Lower lobe of right lung (tissue), 2 donors: ENCODE data around the gene MID1. TPM values are rescaled to one million over a fixed set of nuclear protein-coding genes. Genes with fewer than 3 reads are reported as not detected.

Experiments used
- ATAC-seq, 2 donors: fragments of 200-7000 bp; cut with Tn5 transposase; one replicate each; pipeline ENCODE4 v1.9.1; 2020 to 2022; ENCODE audit warnings: mild to moderate bottlenecking in 2 of 2, moderate library complexity in 2 of 2
- DNase-seq: peaks from one replicate; pipeline ENCODE4 v3.0.0-alpha.2; 2020
- H3K27ac ChIP-seq: fragments of 200-600 bp; one replicate; pipeline ENCODE4 v1.8.0; 2022
- H3K27me3 ChIP-seq: fragments of 200-600 bp; one replicate; pipeline ENCODE4 v1.8.0; 2022; ENCODE audit warnings: low read depth
- H3K36me3 ChIP-seq: fragments of 200-600 bp; one replicate; pipeline ENCODE4 v1.8.0; 2022; ENCODE audit warnings: mild to moderate bottlenecking
- H3K4me1 ChIP-seq: fragments of 200-600 bp; one replicate; pipeline ENCODE4 v1.8.0; 2022
- H3K4me3 ChIP-seq: fragments of 200-600 bp; one replicate; pipeline ENCODE4 v1.8.0; 2022; ENCODE audit warnings: mild to moderate bottlenecking
- H3K9me3 ChIP-seq: fragments of 200-600 bp; one replicate; pipeline ENCODE4 v1.8.0; 2022
- CTCF ChIP-seq: fragments of 200-600 bp; IDR thresholded peaks from one replicate; pipeline ENCODE4 v1.8.0; 2022; ENCODE audit warnings: antibody characterized with exemption, mild to moderate bottlenecking
- intact Hi-C: fragments of 100-400 bp; cut with DNase I; formaldehyde crosslinking; loops from one replicate; pipeline ENCODE4 v1.11.0; 2022
- total RNA-seq: library from RNA; stranded (reverse); fragmentation: NEBNext Ultra II Directional; extraction: Animal tissue kit (Norgen Biotek cat#: 25700); gene quantifications from one replicate; pipeline ENCODE4 v1.2.1, GENCODE V29; 2021
- donor health status: DM: no; HTN: yes; CAD: no; lungs with severe emphysema.

The MID1 gene
- total RNA-seq, 1 donor from 2014 or later = 24.9 TPM

DNA sequence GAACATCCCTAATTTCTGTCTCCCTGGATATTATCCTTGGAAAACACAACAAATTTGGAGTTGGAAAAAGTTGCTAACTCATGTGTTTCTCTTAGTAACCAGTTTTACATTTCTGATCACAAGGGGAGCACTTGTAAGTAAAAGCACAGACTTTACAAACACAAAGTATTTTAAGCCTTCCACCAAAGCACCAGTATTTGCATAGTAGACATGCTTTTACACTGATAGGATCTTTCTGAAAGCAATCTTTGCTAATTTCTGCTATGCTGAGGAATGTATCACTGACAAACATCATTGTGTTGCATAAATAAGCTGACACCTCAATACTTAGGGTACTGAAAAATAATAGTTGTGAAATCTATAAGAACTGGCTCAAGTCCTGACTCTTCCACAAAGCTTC is 100.6 kb downstream of the MID1 start:
- no peak for TF ChIP-seq CTCF
- Histone ChIP-seq H3K4me1 (no peaks in the 10 kb centered on the region), H3K27me3 (no peaks in the 10 kb centered on the region), H3K36me3 (no peaks in the 10 kb centered on the region), H3K4me3 (no peak overlapping the region), H3K27ac (no peak overlapping the region), H3K9me3 (no peaks in the 10 kb centered on the region)
- no peak for DNase-seq
- intact Hi-C loops = no loop called here
- peak in 1 of 2 donors; percentile 37 for ATAC-seq

- Histone ChIP-seq H3K27me3 (no peaks in the 10 kb centered on the region), H3K4me3 (no peak overlapping the region), H3K4me1 (no peaks in the 10 kb centered on the region), H3K9me3 (no peaks in the 10 kb centered on the region), H3K27ac (no peak overlapping the region), H3K36me3 (no peaks in the 10 kb centered on the region)
- DNase-seq = no peak
- TF ChIP-seq CTCF = no peak
- intact Hi-C loops = no loop called here
- ATAC-seq = no peak
Measured at GRCh38 chrX:10519278-10519677, 101.1 kb downstream of the MID1 start.

DNA sequence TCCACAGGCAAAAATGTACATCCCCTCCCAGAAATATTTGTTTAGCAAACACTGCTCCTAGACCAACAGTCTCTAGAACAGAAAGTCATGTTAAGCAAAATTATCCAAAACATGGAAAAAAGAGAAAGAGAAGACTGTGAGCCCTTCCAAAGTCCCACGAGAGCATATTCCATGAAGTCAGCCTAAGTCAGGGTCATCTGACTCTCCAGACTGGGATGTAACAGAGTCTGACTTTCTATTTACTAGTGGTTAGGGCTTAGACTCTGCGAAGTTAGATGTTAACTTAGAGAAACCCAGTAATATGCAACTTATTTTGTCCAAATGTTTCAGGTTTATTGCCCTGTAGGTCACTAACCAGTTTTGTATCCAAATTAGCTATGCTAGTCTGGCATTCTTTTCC is 102.3 kb downstream of the MID1 start:
- intact Hi-C loops = no loop called here
- Histone ChIP-seq H3K4me3 (no peak overlapping the region), H3K27me3 (no peaks in the 10 kb centered on the region), H3K36me3 (no peaks in the 10 kb centered on the region), H3K9me3 (no peaks in the 10 kb centered on the region), H3K4me1 (no peaks in the 10 kb centered on the region), H3K27ac (no peak overlapping the region)
- no peak for TF ChIP-seq CTCF
- DNase-seq (no peak), ATAC-seq (no peak)

GRCh38 chrX:10516781-10517322 is 103.5 kb downstream of the MID1 start:
- no peak for DNase-seq
- no peak for TF ChIP-seq CTCF
- H3K4me1 ChIP-seq = no peaks in the 10 kb centered on the region
- intact Hi-C loops = no loop called here
- no peaks in the 10 kb centered on the region for H3K9me3 ChIP-seq
- no peaks in the 10 kb centered on the region for H3K36me3 ChIP-seq
- H3K27ac ChIP-seq = no peak overlapping the region
- H3K27me3 ChIP-seq = no peaks in the 10 kb centered on the region
- no peak overlapping the region for H3K4me3 ChIP-seq
- no peak for ATAC-seq

DNA sequence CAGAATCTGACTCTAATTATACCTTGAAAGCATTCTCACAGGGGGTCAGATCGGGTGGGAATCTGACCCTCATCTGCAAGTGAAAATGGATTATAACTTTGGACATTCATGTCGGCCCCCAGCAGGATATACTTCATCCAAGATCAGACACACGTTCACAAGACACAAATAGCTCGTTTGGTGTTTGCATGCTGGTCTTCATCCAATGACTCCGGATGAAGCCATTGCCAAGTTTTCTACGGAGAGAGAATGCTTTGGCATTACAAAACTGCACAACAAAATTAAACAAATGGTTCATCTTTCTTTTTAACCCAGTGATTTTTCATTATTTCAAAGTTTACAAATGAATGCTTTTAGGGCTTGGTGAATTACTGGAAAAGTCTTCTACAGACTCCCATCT is 105.5 kb downstream of the MID1 start:
- ATAC-seq = no peak
- no peaks in the 10 kb centered on the region for H3K9me3 ChIP-seq
- no peaks in the 10 kb centered on the region for H3K4me1 ChIP-seq
- H3K4me3 ChIP-seq = no peak overlapping the region
- no peak for TF ChIP-seq CTCF
- no peak overlapping the region for H3K27ac ChIP-seq
- DNase-seq = no peak
- no peaks in the 10 kb centered on the region for H3K36me3 ChIP-seq
- H3K27me3 ChIP-seq = no peaks in the 10 kb centered on the region
- intact Hi-C loops = no loop called here

- H3K4me3 ChIP-seq = no peak overlapping the region
- no peaks in the 10 kb centered on the region for H3K36me3 ChIP-seq
- no peaks in the 10 kb centered on the region for H3K4me1 ChIP-seq
- intact Hi-C loops = no loop called here
- DNase-seq (no peak), ATAC-seq (no peak)
- TF ChIP-seq CTCF = no peak
- no peak overlapping the region for H3K27ac ChIP-seq
- no peaks in the 10 kb centered on the region for H3K27me3 ChIP-seq
- H3K9me3 ChIP-seq = no peaks in the 10 kb centered on the region
Measured at GRCh38 chrX:10513974-10514373, 106.4 kb downstream of the MID1 start.
